Loucy (cell line): ENCODE measurements around the gene PHRF1.

Experiments used
- H2AFZ ChIP-seq: fragments of 200-600 bp; sonication (generic); 2 replicates; pipeline ENCODE4 v1.6.0; 2016; ENCODE audit warnings: antibody characterized with exemption, mild to moderate bottlenecking, low read length, moderate library complexity
- H3F3A ChIP-seq: fragments of 200-600 bp; 2 replicates; pipeline ENCODE4 v1.6.0; 2016; ENCODE audit warnings: antibody characterized with exemption, low read depth, mild to moderate bottlenecking
- H3K27me3 ChIP-seq: fragments of 200-600 bp; sonication (generic); 2 replicates; pipeline ENCODE4 v1.6.1; 2014; ENCODE audit warnings: low read length, mild to moderate bottlenecking; ENCODE audit not compliant: insufficient read depth, poor library complexity, severe bottlenecking
- H3K36me3 ChIP-seq: fragments of 200-600 bp; sonication (generic); 2 replicates; pipeline ENCODE4 v1.6.1; 2016; ENCODE audit warnings: low read length; ENCODE audit not compliant: insufficient read depth
- H3K4me1 ChIP-seq: fragments of 200-600 bp; sonication (generic); 2 replicates; pipeline ENCODE4 v1.5.1; 2014; ENCODE audit warnings: low read length, mild to moderate bottlenecking; ENCODE audit not compliant: insufficient read depth, poor library complexity, severe bottlenecking
- H3K4me2 ChIP-seq: fragments of 200-600 bp; sonication (generic); 2 replicates; pipeline ENCODE4 v1.6.0; 2014; ENCODE audit warnings: antibody characterized with exemption, low read length, low read depth, mild to moderate bottlenecking; ENCODE audit not compliant: poor library complexity, severe bottlenecking
- H3K4me3 ChIP-seq: fragments of 200-600 bp; sonication (generic); 2 replicates; pipeline ENCODE4 v1.5.1; 2014; ENCODE audit warnings: low read length, mild to moderate bottlenecking, mixed read lengths; ENCODE audit not compliant: poor library complexity, severe bottlenecking
- H3K79me2 ChIP-seq: fragments of 200-600 bp; sonication (generic); 2 replicates; pipeline ENCODE4 v1.6.1; 2014; ENCODE audit warnings: low read length; ENCODE audit not compliant: insufficient read depth
- H3K9ac ChIP-seq: fragments of 200-600 bp; sonication (generic); 2 replicates; pipeline ENCODE4 v1.6.0; 2014; ENCODE audit warnings: mild to moderate bottlenecking, low read depth, low read length, moderate library complexity; ENCODE audit not compliant: poor library complexity, severe bottlenecking
- H3K9me2 ChIP-seq: fragments of 200-600 bp; sonication (generic); replicated peaks from 2 replicates; pipeline ENCODE4 v1.6.1; 2016; ENCODE audit warnings: low read depth, low read length, mixed read lengths
- H3K9me3 ChIP-seq: fragments of 200-600 bp; sonication (generic); 2 replicates; pipeline ENCODE4 v1.6.1; 2014; ENCODE audit warnings: mild to moderate bottlenecking, antibody characterized with exemption, low read length, low read depth; ENCODE audit not compliant: insufficient read depth
- H4K20me1 ChIP-seq: fragments of 200-600 bp; sonication (generic); 2 replicates; pipeline ENCODE4 v1.6.0; 2014; ENCODE audit warnings: antibody characterized with exemption, low read length, mild to moderate bottlenecking; ENCODE audit not compliant: insufficient read depth, poor library complexity, severe bottlenecking
- CTCF ChIP-seq: fragments of 200-600 bp; sonication (generic); conservative IDR thresholded peaks from 2 replicates; pipeline ENCODE4 v1.5.1; 2014; ENCODE audit warnings: mild to moderate bottlenecking, antibody characterized with exemption, low read length
- EZH2phosphoT487 ChIP-seq: fragments of 200-600 bp; IDR thresholded peaks from 2 replicates; pipeline ENCODE4 v1.6.1; 2018; ENCODE audit warnings: antibody characterized with exemption, mild to moderate bottlenecking, moderate library complexity, borderline replicate concordance

Gene PHRF1

GRCh38 chr11:532527-532985 lies 43.7 kb upstream of the PHRF1 start:
- Histone ChIP-seq H3K36me3 (peaks cover 4% of the 10 kb centered on the region; the same call in 1 of the 2 replicates), H3K79me2 (peaks cover 17% of the 10 kb centered on the region), H3K9me3 (no peaks in the 10 kb centered on the region), H3K4me2 (no peak overlapping the region), H3K9me2 (no peaks in the 10 kb centered on the region), H4K20me1 (peaks cover 18% of the 10 kb centered on the region), H3K4me1 (peaks cover 17% of the 10 kb centered on the region), H3K27me3 (no peaks in the 10 kb centered on the region), H3K4me3 (no peak overlapping the region), H2AFZ (no peak overlapping the region), H3K9ac (no peak overlapping the region), H3F3A (no peaks in the 10 kb centered on the region)
- no peak for TF ChIP-seq EZH2phosphoT487
- TF ChIP-seq CTCF, result no peak

- Histone ChIP-seq H3K9me2 (no peaks in the 10 kb centered on the region), H3K4me2 (peak overlapping the region; percentile 94), H2AFZ (no peak overlapping the region), H3K4me3 (peak overlapping the region; percentile 94), H3K4me1 (peaks cover 17% of the 10 kb centered on the region), H3K27me3 (no peaks in the 10 kb centered on the region), H3F3A (no peaks in the 10 kb centered on the region), H4K20me1 (peaks cover 18% of the 10 kb centered on the region), H3K36me3 (peaks cover 4% of the 10 kb centered on the region; the same call in 1 of the 2 replicates), H3K79me2 (peaks cover 17% of the 10 kb centered on the region), H3K9ac (peak overlapping the region; percentile 85), H3K9me3 (no peaks in the 10 kb centered on the region)
- TF ChIP-seq EZH2phosphoT487 (no peak), CTCF (no peak)
These were observed 43.2 kb upstream of the PHRF1 start for GRCh38 chr11:532986-533585.

- Histone ChIP-seq H3K4me1 (peaks cover 17% of the 10 kb centered on the region), H3K79me2 (peaks cover 17% of the 10 kb centered on the region), H3K4me2 (peak overlapping the region; percentile 94), H3K9me3 (no peaks in the 10 kb centered on the region), H3F3A (no peaks in the 10 kb centered on the region), H2AFZ (no peak overlapping the region), H4K20me1 (peaks cover 18% of the 10 kb centered on the region), H3K27me3 (no peaks in the 10 kb centered on the region), H3K9me2 (no peaks in the 10 kb centered on the region), H3K36me3 (peaks cover 4% of the 10 kb centered on the region; the same call in 1 of the 2 replicates), H3K9ac (peak overlapping the region; percentile 85), H3K4me3 (peak overlapping the region; percentile 94)
- TF ChIP-seq EZH2phosphoT487 (no peak), CTCF (no peak)
These were observed 42.5 kb upstream of the PHRF1 start for GRCh38 chr11:533586-534395.
